Panc1 (cell line): ENCODE results near the gene CNKSR2. TPM values are rescaled to one million over a fixed set of nuclear protein-coding genes. Genes with fewer than 3 reads are reported as not detected.

Source experiments
- ATAC-seq: fragments of 200-7000 bp; cut with Tn5 transposase; 2 replicates; pipeline ENCODE4 v1.9.1; 2020; ENCODE audit warnings: mild to moderate bottlenecking, moderate library complexity
- BruUV-seq: library from RNA; stranded (reverse); fragments of 400-500 nt; replicated peaks from 2 replicates; lab custom pipeline; 2021; lab: Mats Ljungman, UMichigan
- CTCF ChIA-PET: fragments of 300-600 bp; sonication (Branson Sonifier 250); formaldehyde crosslinking; loops from one replicate; lab custom pipeline; 2022; ENCODE audit warnings: antibody characterized with exemption; lab: Charles Lee
- POLR2A ChIA-PET: fragments of 300-600 bp; sonication (Branson Sonifier 250); formaldehyde crosslinking; loops from one replicate; lab custom pipeline; 2022; ENCODE audit warnings: antibody characterized with exemption; lab: Charles Lee
- DNase-seq: peaks from one replicate; pipeline ENCODE4 v3.0.0-alpha.2; 2010; ENCODE audit warnings: low read depth, low spot score
- H3K27ac ChIP-seq: 2 replicates; pipeline ENCODE4 v1.5.1; 2011; ENCODE audit warnings: mild to moderate bottlenecking, low read length, inconsistent platforms
- H3K27me3 ChIP-seq: fragments of 200-500 bp; sonication (Bioruptor generic); 2 replicates; pipeline ENCODE4 v1.6.0; 2014; ENCODE audit warnings: low read length, inconsistent platforms; ENCODE audit not compliant: control insufficient read depth, insufficient read depth
- H3K36me3 ChIP-seq: fragments of 200-500 bp; sonication (Bioruptor generic); 2 replicates; pipeline ENCODE4 v1.5.1; 2014; ENCODE audit warnings: inconsistent platforms, mild to moderate bottlenecking, low read length, moderate library complexity; ENCODE audit not compliant: control insufficient read depth, insufficient read depth
- H3K4me1 ChIP-seq: 2 replicates; pipeline ENCODE4 v1.5.1; 2011; ENCODE audit warnings: inconsistent platforms, mild to moderate bottlenecking, low read length, moderate library complexity; ENCODE audit not compliant: control insufficient read depth, insufficient read depth
- H3K4me3 ChIP-seq, 2 experiments: 2 replicates each; pipeline ENCODE4 v1.5.1; 2011 to 2012; ENCODE audit warnings: low read depth in 2 of 2, low read length in 2 of 2, mild to moderate bottlenecking in 2 of 2, inconsistent platforms in 1 of 2, moderate library complexity in 1 of 2
- H3K9me3 ChIP-seq: fragments of 200-500 bp; sonication (Bioruptor generic); 2 replicates; pipeline ENCODE4 v1.5.1; 2014; ENCODE audit warnings: low read depth, mild to moderate bottlenecking, inconsistent platforms, low read length, moderate library complexity; ENCODE audit not compliant: control insufficient read depth, insufficient read depth
- CTCF ChIP-seq: fragments of 450-650 bp; IDR thresholded peaks from 2 replicates; pipeline ENCODE4 v1.5.1; 2017; ENCODE audit warnings: mild to moderate bottlenecking
- POLR2AphosphoS5 ChIP-seq: IDR thresholded peaks from 2 replicates; pipeline ENCODE4 v1.6.1; 2012; ENCODE audit warnings: mild to moderate bottlenecking, low read depth, low read length, moderate library complexity
- REST ChIP-seq, 2 experiments: IDR thresholded peaks; 2 replicates each; pipeline ENCODE4 v1.6.1; 2011 to 2012; ENCODE audit warnings: low read depth in 2 of 2, control low read depth in 1 of 2, low read length in 1 of 2, mild to moderate bottlenecking in 1 of 2, moderate library complexity in 1 of 2; ENCODE audit not compliant: insufficient read depth in 1 of 2
- SIN3A ChIP-seq: IDR thresholded peaks from 2 replicates; pipeline ENCODE4 v1.6.1; 2012; ENCODE audit warnings: low read depth, mild to moderate bottlenecking, low read length, moderate library complexity, borderline replicate concordance; ENCODE audit not compliant: insufficient read depth
- TCF7L2 ChIP-seq: IDR thresholded peaks from 2 replicates; pipeline ENCODE4 v1.6.1; 2011; ENCODE audit warnings: mild to moderate bottlenecking, low read depth, low read length, inconsistent platforms
- in situ Hi-C: cut with HindIII; loops from 2 replicates; pipeline ENCODE4 v1.10.0; 2016; ENCODE audit warnings: low sequenced_read_pairs, low pct_unique_long_range_greater_than_20kb
- intact Hi-C: fragments of 100-400 bp; cut with micrococcal nuclease; formaldehyde crosslinking; loops from one replicate; pipeline ENCODE4 v1.10.0; 2022; ENCODE audit not compliant: unreplicated experiment
- total RNA-seq: library from RNA; stranded (reverse); gene quantifications from one replicate; pipeline ENCODE4 v1.2.1, GENCODE V29; 2021; ENCODE audit not compliant: unreplicated experiment

The CNKSR2 gene
- total RNA-seq, 1 experiment from 2014 or later: not detected

- BruUV-seq: no TSS peak
- ChIA-PET CTCF (no interaction called here), POLR2A (no interaction called here)
- Histone ChIP-seq H3K27ac (no peak overlapping the region), H3K4me1 (no peaks in the 10 kb centered on the region), H3K27me3 (no peaks in the 10 kb centered on the region), H3K4me3 (no peak overlapping the region), H3K9me3 (no peaks in the 10 kb centered on the region), H3K36me3 (no peaks in the 10 kb centered on the region)
- ATAC-seq (no peak), DNase-seq (no peak)
- in situ Hi-C loops: no loop called here
- TF ChIP-seq SIN3A: no peak
- TF ChIP-seq REST (IDR thresholded peaks at IDR 0.05; ENCODE audit: insufficient read depth in 1 of 2, low read depth in 2 of 2, low read length in 1 of 2): no peak
- no peak for TF ChIP-seq CTCF
- TF ChIP-seq POLR2AphosphoS5: no peak
- TF ChIP-seq TCF7L2: no peak
- intact Hi-C loops: no loop called here
Observed at GRCh38 chrX:21678048-21678612, 303.9 kb downstream of the CNKSR2 start.

DNA sequence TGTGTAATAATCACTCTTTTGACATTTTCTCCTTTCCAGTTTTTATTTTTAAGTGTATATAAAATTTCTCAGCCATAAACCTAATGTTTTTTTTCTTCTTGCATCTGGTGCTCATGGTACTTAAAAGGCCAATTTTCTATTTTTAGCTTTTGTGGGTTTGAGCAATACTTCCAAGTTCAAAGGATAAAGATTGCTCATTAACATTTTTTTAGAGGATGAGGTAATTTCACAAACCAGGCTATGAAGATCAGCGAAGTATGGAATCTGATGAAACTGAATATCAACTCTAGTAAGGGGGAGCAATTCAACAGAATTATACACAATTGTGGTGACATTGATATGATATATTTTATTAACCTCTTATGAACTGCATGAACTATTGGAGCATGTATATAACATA lies 309.7 kb downstream of the CNKSR2 start:
- no peaks in the 10 kb centered on the region for H3K27me3 ChIP-seq
- no peaks in the 10 kb centered on the region for H3K36me3 ChIP-seq
- ATAC-seq: no peak
- no peak for DNase-seq
- no peak for TF ChIP-seq POLR2AphosphoS5
- TF ChIP-seq REST (IDR thresholded peaks at IDR 0.05; ENCODE audit: insufficient read depth in 1 of 2, low read depth in 2 of 2, low read length in 1 of 2): no peak
- TF ChIP-seq TCF7L2: no peak
- TF ChIP-seq CTCF: no peak
- no peaks in the 10 kb centered on the region for H3K9me3 ChIP-seq
- H3K4me1 ChIP-seq: no peaks in the 10 kb centered on the region
- in situ Hi-C loops (no loop called here), intact Hi-C loops (no loop called here)
- no peak overlapping the region for H3K27ac ChIP-seq
- CTCF ChIA-PET: no interaction called here
- POLR2A ChIA-PET: no interaction called here
- no peak overlapping the region for H3K4me3 ChIP-seq
- no TSS peak for BruUV-seq
